Renal pelvis (tissue), 4 donors: ENCODE data around the gene NDUFA8. TPM values are rescaled to one million over a fixed set of nuclear protein-coding genes. Genes with fewer than 3 reads are reported as not detected.

ENCODE experiments used
- DNase-seq: peaks from one replicate; pipeline ENCODE4 v3.0.0-alpha.2; 2013
- polyA plus RNA-seq, 3 donors: library from polyadenylated mRNA; unstranded; fragments of 120-200 nt; gene quantifications; one replicate each; pipeline ENCODE4 v1.2.1, GENCODE V29; 2013; ENCODE audit not compliant: insufficient read length in 3 of 3

NDUFA8 gene
- polyA plus RNA-seq, 3 donors, result 79.0 to 93.6 (median 80.4) TPM

DNA sequence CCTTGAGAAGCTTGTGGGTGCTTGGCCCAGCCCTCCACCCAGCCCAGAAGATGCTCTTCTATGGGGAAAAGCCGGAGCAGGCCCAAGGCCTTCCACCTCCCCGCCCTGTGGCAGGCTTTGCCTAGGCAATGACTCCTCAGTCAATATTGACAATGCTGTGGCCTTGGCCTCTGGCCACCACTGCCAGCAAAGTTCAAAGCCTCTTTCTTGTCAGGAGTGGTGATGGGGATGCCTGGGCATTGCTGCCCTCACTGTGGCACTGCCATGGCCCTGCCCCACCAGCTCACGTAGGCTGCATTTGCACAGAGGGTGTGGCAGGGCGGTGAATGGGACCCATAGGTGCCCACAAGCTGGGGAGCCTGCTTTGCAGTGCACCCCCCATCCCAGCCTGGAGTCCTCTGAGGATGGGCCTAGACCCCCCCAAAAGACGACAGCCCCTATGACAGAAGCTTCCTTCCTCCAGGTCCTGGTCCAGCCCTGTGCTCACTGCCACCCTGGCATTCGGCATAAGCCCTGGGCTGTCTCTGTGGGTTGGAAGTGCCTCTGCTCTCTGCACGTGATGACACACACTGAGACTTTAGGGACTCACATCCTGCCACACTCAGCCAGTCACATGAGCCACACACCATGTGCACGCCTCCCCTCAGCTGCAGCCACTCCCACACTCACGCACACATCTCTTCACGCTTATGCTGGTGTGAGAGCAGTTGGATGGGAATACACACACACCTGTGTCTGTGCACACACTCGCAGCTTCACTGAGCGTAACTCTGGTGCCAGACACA, 31.2 kb upstream of the NDUFA8 start:
- no peak for DNase-seq

DNA sequence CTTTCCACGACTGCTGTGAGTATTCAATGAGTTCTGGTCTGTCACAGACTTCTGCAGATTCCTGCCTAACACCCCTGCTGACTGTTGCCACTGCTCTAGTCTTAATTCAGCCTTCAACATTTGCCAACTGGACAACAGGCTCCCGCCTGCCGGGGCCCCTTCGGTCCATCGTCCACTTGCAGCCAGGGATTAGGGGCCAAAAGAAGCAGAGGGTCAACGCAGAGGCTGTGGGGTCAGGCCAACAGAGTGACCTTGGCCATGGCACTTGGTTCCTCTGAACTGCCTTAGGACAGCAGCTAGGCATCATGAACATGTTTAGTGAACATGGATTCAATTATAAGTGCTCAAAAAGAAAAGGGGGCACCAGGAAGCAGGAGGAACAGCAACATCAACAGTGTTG, 28.8 kb upstream of the NDUFA8 start:
- DNase-seq, result no peak

DNA sequence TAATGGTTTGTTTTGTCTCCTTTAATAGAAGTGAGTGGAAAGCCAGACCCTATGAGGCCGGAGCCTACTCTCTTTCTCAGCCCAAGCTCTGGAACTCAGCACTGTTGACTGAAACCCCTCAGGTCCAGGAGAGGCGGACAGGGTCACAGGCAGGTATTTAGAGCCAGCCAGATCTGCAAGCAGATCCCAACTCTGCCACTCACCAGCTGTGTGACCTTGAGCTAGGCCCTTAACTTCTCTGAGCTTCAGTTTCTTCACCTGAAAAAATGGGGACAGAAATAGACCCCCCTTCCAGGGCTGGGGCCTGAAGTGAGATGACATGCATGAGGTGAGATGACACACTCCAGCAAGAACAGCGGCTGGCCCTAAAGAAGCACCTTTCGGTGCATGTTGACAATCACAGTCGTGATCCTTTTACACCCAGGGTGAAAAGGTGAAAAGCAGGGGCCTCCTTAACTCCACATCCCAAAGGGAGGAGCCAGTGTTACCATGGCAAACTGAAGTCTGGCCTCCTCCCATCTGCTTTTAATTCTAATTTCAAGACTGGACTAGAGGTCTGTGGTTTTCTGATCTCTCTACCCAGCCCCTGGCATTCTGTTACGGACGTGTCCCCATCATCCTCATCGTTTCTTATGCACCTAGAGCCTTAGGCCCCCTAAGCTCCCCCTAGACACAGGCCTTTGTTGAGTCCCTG, 27.3 kb upstream of the NDUFA8 start:
- DNase-seq, result no peak

DNA sequence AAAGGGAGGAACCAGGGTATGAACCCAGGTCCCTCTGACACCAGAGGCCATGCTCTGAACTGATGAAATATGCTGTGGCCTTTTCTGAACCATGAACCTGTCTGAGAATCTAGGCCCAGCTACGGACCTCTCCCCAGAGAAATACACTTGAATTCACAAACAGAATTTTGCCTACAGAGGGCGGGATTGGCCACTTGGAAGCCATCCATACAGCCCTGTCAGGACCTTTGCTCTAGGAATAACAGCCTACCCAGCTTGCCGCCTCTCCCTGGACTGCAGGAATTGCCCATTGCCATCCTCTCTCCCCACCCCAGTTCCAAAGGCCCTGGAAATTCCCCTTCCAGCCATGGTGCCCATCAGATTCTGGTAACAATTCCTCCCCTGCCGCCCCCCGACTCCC, 26.7 kb upstream of the NDUFA8 start:
- DNase-seq, result no peak

DNA sequence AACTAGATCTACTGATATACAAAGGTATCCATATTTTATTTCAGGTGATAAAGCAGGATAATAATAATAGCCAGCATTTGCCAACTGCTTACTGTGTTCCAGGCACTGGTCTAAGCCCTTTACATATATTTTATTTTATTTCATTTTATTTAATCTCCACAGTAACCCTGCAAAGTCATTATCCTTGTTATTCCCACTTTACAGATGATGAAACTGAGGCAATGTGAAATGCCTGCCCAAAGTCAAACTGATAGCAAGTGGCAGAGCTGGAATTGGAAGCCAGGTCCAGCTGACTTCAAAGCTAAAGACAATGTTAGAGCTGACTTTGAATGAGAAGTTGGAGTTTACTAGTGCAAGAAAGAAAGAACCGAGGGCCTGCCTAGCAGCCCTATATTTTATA, 25.0 kb upstream of the NDUFA8 start:
- DNase-seq, result no peak

DNA sequence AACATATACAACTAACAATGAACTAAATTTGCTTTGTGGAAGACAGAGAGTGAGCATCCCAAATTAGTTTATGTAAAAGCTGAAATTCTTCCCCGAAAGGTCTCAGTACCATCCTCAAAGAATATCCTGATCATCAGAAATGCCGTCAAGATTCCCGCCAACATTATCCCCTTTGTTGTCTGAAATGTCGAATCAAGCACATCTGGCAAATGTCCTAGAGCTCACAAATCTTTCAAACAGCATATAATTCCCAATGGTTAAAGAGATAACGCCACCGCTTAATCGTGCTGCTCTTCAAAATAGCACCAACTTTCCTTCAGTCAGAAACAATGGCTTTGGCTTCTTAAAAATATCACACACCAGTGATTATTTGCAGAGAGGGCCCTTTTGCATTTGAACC, 23.9 kb upstream of the NDUFA8 start:
- no peak for DNase-seq

DNA sequence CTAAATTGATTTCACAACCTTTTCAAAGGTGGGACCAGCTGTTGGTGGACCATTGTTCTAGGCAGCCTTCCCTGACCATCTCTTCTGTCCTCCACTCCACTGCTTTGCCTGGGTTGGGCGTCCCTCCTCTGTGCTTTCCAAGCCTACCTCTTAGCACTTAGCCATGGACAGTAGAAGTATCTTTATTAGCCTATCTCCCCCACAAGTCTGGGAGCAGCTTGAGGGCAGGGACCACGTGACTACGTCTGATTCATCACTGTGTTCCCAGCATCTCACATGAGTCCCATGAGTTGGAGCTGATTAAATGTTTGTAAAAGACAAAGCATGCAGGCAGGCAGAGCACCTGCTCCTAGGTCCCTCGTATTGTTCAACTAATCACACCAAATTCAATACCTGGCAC, 21.1 kb upstream of the NDUFA8 start:
- DNase-seq, result no peak

DNA sequence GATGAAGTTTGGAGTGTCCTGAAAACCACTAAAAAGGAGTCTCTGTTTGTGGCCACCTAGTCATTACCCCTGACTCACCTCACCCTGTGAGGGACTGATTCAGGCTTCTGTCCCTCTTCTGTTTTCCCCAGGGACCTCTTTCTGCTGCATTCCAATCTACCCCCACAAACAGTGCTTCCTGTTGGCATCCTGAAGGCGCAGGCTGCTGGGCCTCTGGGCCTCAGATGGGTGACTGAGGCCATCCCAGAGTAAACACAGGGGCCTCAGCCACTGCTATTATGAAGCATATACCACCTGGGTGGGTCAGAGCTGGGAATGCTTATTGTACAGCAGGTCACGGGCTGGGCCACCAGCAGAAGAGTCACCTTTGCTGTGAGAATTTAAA, 20.1 kb upstream of the NDUFA8 start:
- DNase-seq, result no peak

DNA sequence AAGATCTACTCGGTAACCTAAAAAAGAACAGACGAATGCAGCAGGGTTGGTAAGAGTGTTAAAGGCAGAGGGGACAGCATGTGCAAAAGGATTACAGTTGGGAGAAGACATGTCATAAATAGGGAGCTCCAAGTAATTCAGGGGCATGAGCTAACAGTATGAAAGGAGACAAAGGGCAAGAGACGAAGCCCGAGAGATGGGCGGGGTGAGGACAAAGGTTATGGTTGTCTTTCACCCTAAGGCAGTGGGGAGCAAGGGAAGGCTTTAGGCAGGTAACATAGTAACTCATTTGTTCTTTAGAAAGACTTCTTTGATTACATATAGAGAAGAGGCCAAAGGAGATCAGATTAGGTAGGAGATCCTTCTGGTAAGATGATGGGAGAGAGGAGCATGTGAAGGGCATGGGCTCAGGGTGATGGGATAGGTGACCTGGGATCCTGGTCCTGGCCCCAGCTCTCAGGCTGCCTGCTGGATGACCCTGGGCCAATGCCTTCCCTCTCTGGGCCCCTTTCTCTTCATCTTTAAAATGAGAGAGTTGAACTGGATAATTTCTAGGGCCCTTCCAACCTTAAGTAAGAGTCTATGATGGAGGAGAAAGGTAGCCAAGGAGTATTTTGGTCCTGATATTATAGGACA, 19.6 kb upstream of the NDUFA8 start:
- DNase-seq, result no peak

DNA sequence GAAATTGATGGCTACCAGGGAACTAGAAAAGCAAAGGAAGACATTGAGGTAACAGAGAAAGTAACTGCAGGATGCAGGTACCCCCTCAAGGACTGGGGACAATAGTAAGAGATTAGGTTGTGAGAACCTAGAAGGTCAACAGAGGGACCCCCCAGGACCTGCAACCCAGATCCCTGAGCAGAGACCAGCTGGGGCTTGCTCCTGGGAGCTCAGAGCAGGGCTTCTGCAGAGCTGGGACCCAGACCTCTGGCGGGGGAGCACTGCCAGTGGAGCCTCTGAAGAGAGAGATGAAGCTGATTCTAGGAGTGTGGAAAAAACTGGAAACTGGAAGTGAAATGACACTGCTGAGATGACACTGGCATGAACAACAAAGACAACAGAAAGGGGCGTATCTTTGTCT, 17.3 kb upstream of the NDUFA8 start:
- DNase-seq, result no peak

DNA sequence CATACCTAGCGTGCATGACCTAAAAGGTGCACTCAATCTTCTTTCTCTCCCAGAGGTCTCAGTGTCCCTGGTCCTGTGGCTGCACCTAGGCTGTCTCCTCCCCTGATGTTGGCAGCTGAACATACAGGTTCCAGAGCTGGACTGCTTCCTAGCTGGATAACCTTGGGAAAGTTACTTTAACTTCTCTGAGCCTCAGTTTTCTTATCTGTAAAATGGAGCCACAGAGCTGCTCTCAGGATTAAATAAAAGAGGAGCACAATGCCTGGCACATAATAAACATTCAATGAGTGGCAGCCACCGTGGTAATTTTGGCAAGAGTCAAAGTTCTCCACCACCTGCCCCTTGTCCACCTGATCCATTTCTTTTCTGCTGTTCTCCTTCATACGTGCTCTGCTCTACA, 14.1 kb upstream of the NDUFA8 start:
- no peak for DNase-seq

DNA sequence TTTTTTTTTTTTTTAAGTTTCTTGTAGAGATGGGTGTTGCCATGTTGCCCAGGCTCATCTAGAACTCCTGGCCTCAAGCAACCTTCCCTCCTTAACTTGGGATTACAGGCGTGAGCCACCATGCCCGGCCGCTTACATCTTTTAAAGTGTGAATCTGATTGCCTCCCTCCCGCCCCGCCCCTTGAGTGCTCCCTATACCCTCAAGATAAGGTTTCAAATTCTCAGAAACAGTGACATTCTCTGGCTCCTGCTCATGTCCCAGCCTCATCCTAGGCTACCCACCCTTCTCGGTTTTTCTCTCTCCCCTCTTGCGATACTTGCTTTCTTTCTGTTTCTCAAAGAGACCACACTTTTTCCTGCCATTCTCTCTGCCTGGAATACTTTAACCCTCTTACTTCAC, 12.6 kb upstream of the NDUFA8 start:
- no peak for DNase-seq

DNA sequence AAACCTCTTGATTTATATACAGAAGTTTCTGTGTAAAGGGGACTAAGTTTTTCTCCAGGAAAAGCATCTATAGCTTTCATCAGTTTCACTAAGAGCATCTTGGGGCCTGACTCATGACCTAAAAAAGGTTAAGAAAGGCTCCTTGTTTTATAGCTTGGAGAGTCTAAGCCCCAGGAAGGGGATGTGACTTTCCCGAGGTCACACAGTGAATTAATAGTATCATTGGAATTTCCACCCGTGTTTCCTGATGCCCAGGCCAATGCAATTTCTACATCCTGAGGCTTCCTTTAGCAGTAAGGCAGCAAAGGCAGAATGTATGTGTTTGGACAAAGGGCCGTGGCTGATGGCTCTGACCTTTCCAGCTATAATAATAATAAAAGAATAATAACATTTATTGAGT, 8.8 kb upstream of the NDUFA8 start:
- DNase-seq, result no peak

DNA sequence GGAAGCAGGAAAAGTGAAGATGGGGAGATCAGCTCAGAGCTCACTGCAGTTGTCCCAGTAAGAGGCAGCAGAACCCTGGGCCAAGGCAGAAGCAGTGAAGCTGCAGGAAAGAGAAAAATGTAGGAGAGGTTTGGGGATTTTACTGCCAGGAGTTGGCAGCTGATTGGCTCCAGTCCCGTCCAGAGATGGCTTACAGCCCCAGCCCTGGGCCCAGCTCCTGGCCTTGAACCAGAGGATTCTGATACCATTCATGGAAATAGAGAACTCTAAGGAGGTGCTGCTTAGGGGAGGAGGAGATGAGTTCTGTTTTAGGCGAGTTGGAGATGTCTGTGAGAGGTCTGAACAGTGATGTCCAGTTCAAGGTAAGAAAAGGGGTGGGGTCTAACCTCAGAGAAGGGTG, 4.7 kb upstream of the NDUFA8 start:
- no peak for DNase-seq

DNA sequence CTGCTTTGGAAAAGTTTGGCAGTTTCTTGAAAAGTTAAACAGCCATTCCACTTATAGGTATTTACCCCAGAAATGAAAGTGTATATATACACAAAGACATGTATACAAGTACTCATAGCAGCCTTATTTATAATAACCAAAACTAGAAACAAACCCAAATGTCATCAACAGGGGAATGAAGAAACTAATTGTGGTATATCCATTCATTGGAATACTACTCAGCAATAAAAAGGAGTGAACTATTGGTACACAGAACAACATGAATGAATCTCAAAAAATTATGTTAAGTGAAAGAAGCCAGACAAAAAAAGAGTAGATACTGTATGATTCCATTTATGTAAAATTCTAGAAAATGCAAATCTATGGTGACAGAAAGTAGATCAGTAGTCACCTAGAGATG, 2.8 kb upstream of the NDUFA8 start:
- DNase-seq, result no peak

DNA sequence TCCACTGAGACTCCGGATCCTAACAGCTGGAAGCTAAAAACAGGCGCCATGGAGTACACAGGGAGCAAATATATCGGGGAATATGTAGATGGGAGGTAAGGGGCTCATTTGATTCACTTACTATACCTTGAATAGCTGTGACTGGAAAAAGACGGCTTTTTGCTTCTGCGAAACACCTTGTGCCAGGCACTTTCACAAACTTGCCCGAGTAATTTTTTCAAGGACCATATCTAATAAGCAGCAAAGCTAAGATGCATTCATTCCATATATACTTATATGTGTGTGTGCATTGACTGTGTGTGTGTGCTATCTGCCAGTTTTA, 307 bp upstream of the NDUFA8 start:
- DNase-seq, result no peak

DNA sequence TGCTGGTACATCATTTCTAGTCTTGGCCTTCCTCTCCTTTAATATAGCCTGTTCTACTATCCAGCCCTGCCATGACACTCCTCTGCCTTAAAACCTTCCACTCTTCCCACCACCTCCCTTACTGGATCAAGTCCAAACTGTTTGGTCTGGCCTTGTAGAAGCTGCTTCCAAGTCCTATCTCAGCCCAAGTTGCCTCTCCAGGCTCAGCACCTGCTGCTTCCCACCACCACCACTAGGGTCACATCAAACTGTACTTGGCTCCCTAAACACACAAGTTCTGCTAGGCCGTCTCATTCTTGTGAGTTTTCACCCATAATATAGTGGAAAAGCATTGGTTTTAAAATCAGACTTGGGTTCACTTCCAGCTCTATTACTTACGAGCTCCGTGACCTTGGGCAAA, 1.4 kb downstream of the NDUFA8 start:
- no peak for DNase-seq

DNA sequence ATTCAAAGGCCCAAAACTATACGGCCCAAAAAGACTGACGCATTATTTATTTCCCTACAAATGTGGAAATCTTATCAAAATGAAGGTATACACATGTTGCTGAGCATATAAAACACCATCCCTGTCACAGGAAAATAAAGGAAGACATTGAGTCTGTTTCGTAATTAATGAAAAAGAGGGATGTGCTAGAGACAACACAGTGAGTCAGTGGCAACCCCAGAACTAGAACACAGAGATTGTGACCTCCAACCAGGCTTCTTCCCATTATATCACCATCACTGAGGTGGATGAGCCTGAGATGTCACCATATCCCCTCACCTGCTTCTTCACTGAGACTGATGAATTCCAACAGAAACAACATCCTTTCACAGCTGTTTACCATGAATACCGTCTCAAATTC, 3.8 kb downstream of the NDUFA8 start:
- DNase-seq, result no peak

DNA sequence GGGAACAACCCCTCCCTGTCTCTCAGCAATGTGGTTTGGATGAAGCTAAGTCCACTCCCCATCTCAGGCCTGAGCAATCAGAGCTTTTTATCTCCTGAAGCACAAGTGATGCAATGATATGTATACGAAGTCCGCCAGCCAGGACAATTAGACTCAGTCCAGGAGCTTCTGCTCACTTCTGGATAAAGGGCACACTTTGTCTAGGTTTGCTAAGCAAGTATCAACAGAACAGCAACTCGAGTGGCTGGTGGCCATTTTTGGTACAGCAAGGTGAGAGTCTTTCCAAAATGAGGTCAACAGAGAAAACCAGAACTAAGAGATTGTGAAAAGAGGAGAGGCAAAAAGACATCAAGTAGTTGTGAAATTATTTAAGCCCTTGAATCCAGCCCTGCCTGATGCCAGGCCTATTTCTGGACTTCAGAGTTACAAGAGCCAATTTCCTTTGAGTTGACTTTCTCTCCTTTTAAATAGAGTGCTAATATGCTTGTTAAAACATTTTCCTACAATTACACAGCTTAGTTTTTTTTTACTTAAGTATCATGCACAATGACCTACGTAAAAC, 8.2 kb downstream of the NDUFA8 start:
- DNase-seq, result no peak

DNA sequence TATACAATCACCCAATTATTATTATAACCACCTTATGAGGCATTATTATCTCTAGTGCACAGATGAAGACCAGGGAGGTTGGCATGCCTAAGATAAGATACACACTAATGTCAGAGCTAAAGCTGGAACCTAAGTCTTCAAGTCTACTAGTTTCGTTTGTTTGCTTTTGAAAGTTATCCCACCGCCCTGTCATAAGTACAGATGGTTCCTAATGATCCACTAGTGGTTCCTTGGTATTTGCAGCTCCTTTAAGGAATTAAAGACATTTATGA, 14.1 kb downstream of the NDUFA8 start:
- DNase-seq, result no peak

DNA sequence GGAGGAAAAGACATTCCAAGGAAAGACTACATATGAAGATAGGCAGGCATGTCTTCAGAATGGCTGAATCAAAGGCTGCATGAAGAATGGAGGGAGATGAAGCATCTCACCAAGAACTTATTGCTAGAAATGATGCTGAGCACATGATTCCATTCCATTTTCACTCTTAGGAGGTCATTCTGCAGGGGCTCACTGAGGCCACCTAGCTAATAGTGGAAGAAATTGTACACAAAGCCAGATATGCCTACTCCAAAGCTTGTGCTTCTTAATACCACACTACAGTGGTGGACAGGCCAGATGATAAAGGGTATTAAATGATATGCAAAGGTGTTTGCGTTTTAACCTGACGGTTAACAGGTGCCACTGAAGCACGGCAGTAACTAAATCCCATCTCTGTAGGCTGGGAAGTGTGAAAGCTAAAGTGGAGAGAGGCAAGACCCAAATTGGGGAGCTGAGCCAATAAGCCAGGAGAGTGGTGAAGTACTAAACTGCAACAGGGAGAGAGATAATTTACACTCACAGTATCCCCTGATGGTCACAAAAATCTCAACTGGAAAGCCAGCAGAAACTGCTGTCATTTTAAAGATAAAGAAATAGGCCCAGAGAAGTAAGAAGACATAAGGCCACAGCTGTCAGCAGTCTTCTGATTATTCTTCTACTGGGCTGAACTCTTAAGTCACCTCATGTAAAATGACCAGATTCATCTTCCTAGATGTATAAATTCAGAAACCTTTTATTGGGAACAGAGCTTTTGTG, 14.6 kb downstream of the NDUFA8 start:
- DNase-seq, result no peak

DNA sequence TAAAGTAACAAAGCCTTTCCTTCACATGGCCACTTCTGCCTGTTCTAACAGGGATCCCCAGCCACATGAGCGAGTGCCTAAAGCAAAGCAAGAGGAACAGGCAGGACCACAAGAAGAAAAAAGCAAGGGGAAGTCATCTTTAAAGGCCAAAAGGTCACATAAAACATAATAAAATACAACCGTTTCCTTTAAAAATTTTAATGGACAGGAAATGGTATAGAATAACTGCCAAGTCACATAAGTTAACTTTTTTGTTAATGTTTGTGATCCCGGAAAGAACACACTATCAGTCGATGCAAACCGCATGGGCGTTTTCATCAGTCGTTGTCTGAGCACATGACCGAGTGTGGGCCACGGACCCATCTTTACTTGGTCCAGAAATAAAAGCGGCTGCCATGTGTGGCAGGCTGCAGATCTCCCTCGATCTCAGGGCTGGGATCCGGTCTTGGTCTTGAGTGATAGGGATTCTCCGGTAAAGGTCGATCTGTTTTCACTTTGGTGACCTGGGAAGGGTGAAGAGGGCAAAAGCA, 15.6 kb downstream of the NDUFA8 start:
- DNase-seq, result no peak

DNA sequence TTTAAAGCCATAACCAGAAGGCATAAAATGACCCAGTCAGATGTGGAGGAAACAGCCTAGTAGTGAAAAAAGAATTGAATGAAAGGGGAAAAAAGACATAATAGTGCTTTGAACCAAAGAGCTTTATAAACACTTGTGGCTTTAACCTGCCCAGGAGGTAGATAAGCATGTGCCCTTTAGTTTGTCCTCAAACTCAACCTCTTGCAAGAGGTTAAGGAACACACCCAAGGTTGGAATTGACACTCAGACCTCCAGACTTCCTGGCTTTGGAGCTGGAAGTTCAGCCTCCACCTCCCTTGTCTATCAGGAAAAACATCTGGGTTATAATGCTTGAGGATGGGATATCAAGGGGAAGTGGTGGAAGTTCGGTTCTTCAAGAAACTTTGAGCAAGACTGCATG, 16.3 kb downstream of the NDUFA8 start:
- DNase-seq, result no peak
